Ectodermal cell (in vitro differentiated cells): ENCODE measurements around the gene HABP2.

Source experiments
- H3K27ac ChIP-seq: 2 replicates; pipeline ENCODE4 v1.7.0; 2013; ENCODE audit warnings: mild to moderate bottlenecking, low read depth, low read length; ENCODE audit not compliant: insufficient read depth, poor library complexity, severe bottlenecking
- H3K27me3 ChIP-seq: 2 replicates; pipeline ENCODE4 v1.7.0; 2013; ENCODE audit warnings: mild to moderate bottlenecking, low read length; ENCODE audit not compliant: insufficient read depth, control insufficient read depth, poor library complexity, severe bottlenecking
- H3K36me3 ChIP-seq: one replicate; pipeline ENCODE4 v1.7.0; 2013; ENCODE audit warnings: low read length; ENCODE audit not compliant: control insufficient read depth, insufficient read depth
- H3K4me1 ChIP-seq: one replicate; pipeline ENCODE4 v1.7.0; 2013; ENCODE audit warnings: low read length; ENCODE audit not compliant: control insufficient read depth, insufficient read depth
- H3K4me3 ChIP-seq: 2 replicates; pipeline ENCODE4 v1.7.0; 2013; ENCODE audit warnings: low read depth, low read length, control low read depth; ENCODE audit not compliant: insufficient read depth
- H3K9me3 ChIP-seq: 2 replicates; pipeline ENCODE4 v1.7.0; 2013; ENCODE audit warnings: mild to moderate bottlenecking, low read length, moderate library complexity; ENCODE audit not compliant: control insufficient read depth
- WGBS, 2 experiments: methylation state at CpG; one replicate each; pipeline ENCODE4 v1.1.7; 2013; ENCODE audit warnings: missing lambda C conversion rate in 2 of 2; 5-methylcytosine and 5-hydroxymethylcytosine counted together

Gene HABP2

GRCh38 chr10:113518415-113518814 lies 34.4 kb upstream of the HABP2 start:
- H3K36me3 ChIP-seq = no peaks in the 10 kb centered on the region
- no peak overlapping the region for H3K27ac ChIP-seq
- 66 to 93% methylated on average over 1 to 3 of the region's 3 CpGs for WGBS, 2 experiments
- H3K4me1 ChIP-seq = no peaks in the 10 kb centered on the region
- H3K9me3 ChIP-seq = no peaks in the 10 kb centered on the region
- no peak overlapping the region for H3K4me3 ChIP-seq
- no peaks in the 10 kb centered on the region for H3K27me3 ChIP-seq

DNA sequence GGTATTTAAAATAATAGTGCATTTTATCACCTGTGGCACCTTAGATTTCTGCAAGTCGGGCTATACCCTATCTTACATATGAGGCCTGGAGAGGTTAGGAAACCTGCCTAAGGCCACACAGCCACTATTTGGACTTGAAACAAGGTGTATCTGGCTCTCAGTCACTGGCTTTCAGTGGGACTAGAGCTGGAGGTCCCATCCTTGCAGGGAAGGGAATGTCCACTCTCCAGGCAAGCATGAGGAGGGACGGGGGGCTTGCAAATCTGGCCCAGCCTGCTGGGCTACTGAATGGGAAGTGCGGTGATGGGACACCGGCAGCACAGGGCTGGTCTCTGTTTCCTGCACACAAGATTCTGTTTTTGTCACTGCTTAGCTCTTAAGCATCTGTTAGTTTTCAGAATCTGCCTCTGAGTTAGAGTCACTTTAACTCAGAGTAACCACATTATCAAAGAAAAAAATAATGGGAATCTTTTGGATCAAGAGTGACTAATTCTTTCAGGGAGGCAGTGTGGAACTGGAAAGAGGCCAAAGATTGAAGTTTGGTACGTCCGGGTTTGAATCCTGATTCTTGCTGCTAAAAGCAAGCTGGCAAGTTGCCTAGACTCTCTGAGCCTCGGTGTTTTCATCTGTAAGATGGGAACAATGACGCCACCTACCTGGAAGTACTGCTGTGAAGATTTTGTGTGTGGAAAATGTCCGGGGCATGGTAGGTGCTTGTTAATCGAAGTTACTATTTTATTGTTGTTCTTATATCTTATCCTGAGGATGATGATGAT lies 33.8 kb upstream of the HABP2 start:
- H3K4me3 ChIP-seq = no peak overlapping the region
- H3K27me3 ChIP-seq = no peaks in the 10 kb centered on the region
- H3K36me3 ChIP-seq = no peaks in the 10 kb centered on the region
- H3K4me1 ChIP-seq = no peaks in the 10 kb centered on the region
- WGBS, 2 experiments = 94 to 96% methylated on average over 10 of the region's 10 CpGs
- H3K27ac ChIP-seq = no peak overlapping the region
- no peaks in the 10 kb centered on the region for H3K9me3 ChIP-seq

DNA sequence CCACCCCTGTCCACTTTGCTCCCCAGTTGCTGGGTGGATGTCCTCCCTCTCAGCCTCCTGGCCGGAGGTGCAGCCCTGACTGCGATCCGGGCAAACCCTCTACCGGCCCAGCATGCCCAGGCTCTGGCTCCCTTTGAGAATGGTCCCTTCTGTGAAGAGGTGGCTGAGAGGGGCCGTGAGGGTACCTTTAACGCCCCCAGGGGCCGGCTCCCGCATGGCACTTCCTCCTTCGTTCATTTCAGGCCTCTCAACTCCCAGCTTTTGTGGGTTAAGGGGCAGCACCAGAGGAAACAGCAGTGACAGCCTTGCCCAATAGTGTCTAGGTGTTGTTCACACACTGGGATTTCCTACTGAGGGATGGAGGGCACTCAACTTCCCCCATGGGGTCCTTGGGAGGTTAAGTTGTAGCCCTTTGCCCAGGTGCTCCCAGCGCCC lies 33.2 kb upstream of the HABP2 start:
- H3K4me3 ChIP-seq = no peak overlapping the region
- H3K27me3 ChIP-seq = no peaks in the 10 kb centered on the region
- H3K9me3 ChIP-seq = no peaks in the 10 kb centered on the region
- no peak overlapping the region for H3K27ac ChIP-seq
- 82 to 89% methylated on average over 10 of the region's 10 CpGs for WGBS, 2 experiments
- no peaks in the 10 kb centered on the region for H3K36me3 ChIP-seq
- no peaks in the 10 kb centered on the region for H3K4me1 ChIP-seq

DNA sequence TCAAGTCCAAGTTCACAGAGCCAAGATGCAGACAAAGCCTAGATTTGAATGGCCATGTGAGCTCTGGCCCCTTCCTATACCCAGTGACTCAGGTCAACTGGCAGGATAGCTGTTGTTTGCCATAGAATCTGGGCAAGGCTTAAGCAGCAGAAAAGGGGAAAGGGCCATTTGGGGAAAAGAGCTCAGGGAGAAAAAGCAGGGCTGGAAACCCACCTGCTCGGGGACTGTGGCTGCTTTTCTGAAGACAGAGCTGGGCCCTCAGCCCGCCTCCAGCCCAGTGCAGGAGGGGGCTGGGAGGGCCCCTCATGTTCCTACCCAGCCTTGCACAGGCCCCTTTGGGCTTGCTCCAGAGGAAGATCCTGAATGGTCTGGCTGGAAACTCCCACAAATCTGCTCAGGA lies 32.6 kb upstream of the HABP2 start:
- 80 to 90% methylated on average over 2 of the region's 2 CpGs for WGBS, 2 experiments
- Histone ChIP-seq H3K27me3 (no peaks in the 10 kb centered on the region), H3K9me3 (no peaks in the 10 kb centered on the region), H3K36me3 (no peaks in the 10 kb centered on the region), H3K4me3 (no peak overlapping the region), H3K4me1 (no peaks in the 10 kb centered on the region), H3K27ac (no peak overlapping the region)

DNA sequence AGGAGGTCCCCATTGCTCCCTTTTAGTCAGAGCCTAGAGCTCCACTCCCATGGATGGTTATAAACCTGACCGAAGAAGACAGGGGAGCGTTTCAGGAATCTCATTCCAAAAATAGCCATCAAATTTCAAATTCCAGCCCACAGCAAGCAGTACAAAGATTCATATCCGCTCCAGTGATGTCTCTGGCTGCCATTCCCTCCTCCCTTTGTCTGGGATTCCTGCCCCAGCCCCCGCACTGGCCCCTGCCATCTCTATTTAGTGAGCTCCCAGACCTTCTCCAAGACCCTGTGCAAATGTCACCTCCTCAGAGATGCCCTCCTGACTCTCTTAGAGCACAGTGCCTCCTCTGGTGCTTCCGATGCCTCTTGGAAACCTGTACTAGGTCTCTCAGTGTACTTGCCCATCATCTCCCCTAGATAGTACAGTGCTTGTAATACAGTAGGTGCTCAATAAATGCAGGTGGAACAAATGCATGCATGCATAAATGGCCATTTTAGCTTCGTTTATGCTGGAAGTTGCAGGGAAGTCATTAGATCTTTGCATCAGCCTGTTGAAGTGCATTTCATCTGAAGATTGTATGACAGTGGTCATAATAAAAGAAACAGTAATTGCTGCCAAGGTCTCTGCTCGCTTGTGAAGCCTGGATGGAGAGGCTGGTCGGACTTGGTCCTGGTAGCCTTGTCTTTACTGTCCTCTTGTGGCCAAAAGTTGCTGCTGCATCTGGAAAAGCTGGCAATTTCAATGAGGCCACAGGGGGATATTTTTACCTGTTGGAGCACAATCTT lies 32.0 kb upstream of the HABP2 start:
- Histone ChIP-seq H3K4me3 (no peak overlapping the region), H3K36me3 (no peaks in the 10 kb centered on the region), H3K4me1 (no peaks in the 10 kb centered on the region), H3K27ac (no peak overlapping the region), H3K9me3 (no peaks in the 10 kb centered on the region), H3K27me3 (no peaks in the 10 kb centered on the region)
- 68 to 69% methylated on average over 8 of the region's 8 CpGs for WGBS, 2 experiments

DNA sequence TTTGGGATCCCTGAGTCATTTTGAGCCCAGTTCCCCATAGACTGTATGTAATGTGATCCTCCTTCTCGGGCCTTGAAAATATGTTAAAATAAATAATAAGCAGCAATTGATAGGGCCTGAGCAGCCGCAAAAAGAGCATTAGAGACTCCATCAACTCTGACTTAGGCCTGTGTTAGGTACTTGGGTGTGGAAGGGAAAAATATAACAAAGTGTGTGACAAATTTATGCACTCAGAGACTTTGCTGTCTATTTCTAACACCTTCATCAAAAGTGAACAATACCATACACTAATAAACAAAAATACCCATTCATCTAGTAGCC lies 31.4 kb upstream of the HABP2 start:
- Histone ChIP-seq H3K27me3 (no peaks in the 10 kb centered on the region), H3K4me3 (no peak overlapping the region), H3K36me3 (no peaks in the 10 kb centered on the region), H3K4me1 (no peaks in the 10 kb centered on the region), H3K27ac (no peak overlapping the region), H3K9me3 (no peaks in the 10 kb centered on the region)
- 44 to 55% methylated on average over 2 of the region's 2 CpGs for WGBS, 2 experiments

- H3K27ac ChIP-seq = no peak overlapping the region
- no peaks in the 10 kb centered on the region for H3K27me3 ChIP-seq
- H3K4me1 ChIP-seq = no peaks in the 10 kb centered on the region
- H3K36me3 ChIP-seq = no peaks in the 10 kb centered on the region
- no peak overlapping the region for H3K4me3 ChIP-seq
- H3K9me3 ChIP-seq = no peaks in the 10 kb centered on the region
- WGBS, 2 experiments = 94 to 95% methylated on average over 4 of the region's 4 CpGs
Measured at GRCh38 chr10:113522460-113522859, 30.4 kb upstream of the HABP2 start.

DNA sequence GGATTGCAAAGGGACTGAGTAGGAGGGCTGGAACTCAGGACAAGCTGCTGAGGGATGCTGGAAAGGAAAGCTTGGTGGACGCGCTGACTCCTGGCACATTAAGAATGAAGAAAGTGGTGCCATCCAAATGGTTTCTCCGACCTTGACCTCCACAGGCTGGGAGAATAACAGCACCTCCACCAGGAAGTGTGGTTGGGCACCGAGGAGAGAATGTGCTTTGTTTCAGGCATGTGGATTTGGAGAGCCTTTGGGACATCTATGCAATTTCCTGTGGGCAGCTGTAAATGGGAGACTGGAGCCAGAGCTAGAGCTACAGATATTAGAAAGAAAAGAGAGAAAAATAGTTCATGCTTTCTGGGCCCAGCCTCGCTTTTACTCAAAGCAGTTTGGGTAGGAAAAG lies 29.8 kb upstream of the HABP2 start:
- H3K4me1 ChIP-seq = no peaks in the 10 kb centered on the region
- no peak overlapping the region for H3K27ac ChIP-seq
- H3K4me3 ChIP-seq = no peak overlapping the region
- no peaks in the 10 kb centered on the region for H3K36me3 ChIP-seq
- no peaks in the 10 kb centered on the region for H3K27me3 ChIP-seq
- H3K9me3 ChIP-seq = no peaks in the 10 kb centered on the region
- 94 to 95% methylated on average over 5 of the region's 5 CpGs for WGBS, 2 experiments

DNA sequence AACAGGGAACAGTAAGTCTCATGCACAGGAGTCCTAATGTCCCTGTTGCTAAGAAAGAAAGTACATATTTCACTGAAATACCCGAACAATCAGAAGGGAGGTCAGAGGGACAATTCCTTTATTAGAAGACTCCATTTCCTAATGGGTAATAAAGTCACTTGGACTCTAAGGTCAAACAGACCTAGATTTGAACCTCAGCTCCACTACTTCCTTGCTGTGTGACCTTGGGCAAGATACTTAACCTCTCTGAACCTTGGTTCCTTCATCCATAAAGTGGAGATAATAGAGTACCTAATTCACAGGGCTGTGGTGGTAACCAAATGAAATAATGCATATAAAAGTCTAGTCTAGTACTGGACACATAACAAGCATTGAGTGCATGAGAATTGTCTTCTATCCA lies 29.2 kb upstream of the HABP2 start:
- WGBS, 2 experiments = 97 to 100% methylated on average over 1 of the region's 1 CpG
- Histone ChIP-seq H3K27me3 (no peaks in the 10 kb centered on the region), H3K36me3 (no peaks in the 10 kb centered on the region), H3K4me1 (no peaks in the 10 kb centered on the region), H3K4me3 (no peak overlapping the region), H3K27ac (no peak overlapping the region), H3K9me3 (no peaks in the 10 kb centered on the region)

GRCh38 chr10:113524120-113524519 lies 28.7 kb upstream of the HABP2 start:
- Histone ChIP-seq H3K36me3 (no peaks in the 10 kb centered on the region), H3K4me3 (no peak overlapping the region), H3K4me1 (no peaks in the 10 kb centered on the region), H3K27ac (no peak overlapping the region), H3K27me3 (no peaks in the 10 kb centered on the region), H3K9me3 (no peaks in the 10 kb centered on the region)
- 41 to 42% methylated on average over 3 of the region's 3 CpGs for WGBS, 2 experiments
